ENCODE measurements around the gene CASZ1. TPM values are rescaled to one million over a fixed set of nuclear protein-coding genes. Genes with fewer than 3 reads are reported as not detected.

Gene CASZ1
- total RNA-seq, 1 experiment from 2014 or later = 12.6 TPM

DNA sequence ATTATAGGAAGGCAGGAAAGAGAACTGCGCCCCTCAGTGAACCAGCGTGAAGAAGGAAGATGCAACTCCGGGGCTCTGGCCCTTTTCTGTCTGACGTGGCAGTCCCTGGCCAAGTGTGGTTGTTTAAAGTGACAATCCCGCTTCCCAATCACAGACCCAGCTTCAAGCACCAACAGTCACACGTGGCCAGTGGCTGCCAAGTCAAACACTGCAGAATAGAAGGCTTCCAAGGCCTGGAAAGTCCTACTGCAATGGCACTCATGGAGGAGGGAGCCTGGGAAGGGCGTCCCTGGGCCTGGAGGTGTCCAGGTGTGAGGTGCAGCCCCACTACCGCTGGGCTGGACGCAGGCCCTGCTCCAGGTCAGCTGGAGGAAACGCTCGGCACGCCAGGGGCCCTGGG is 143.8 kb downstream of the CASZ1 start:
- Mint-ChIP-seq H3K9me3 (ENCODE audit: low read depth, unreplicated experiment) (no peaks in the 10 kb centered on the region), H3K36me3 (ENCODE audit: insufficient read depth, unreplicated experiment) (peaks cover 3% of the 10 kb centered on the region), H3K27me3 (ENCODE audit: unreplicated experiment) (no peaks in the 10 kb centered on the region), H3K4me1 (ENCODE audit: low read depth, unreplicated experiment) (no peaks in the 10 kb centered on the region), H3K27ac (ENCODE audit: unreplicated experiment) (no peak overlapping the region), H3K4me3 (ENCODE audit: low read depth, unreplicated experiment) (no peak overlapping the region)
- intact Hi-C loops (cut with micrococcal nuclease; ENCODE audit: unreplicated experiment) = no loop called here
- no peak for TF ChIP-seq CTCF (IDR thresholded peaks at IDR 0.05; ENCODE audit: unreplicated experiment)
- no TSS peak for BruUV-seq (replicated peaks)
- CTCF ChIA-PET = no interaction called here
- DNase-seq = no peak

DNA sequence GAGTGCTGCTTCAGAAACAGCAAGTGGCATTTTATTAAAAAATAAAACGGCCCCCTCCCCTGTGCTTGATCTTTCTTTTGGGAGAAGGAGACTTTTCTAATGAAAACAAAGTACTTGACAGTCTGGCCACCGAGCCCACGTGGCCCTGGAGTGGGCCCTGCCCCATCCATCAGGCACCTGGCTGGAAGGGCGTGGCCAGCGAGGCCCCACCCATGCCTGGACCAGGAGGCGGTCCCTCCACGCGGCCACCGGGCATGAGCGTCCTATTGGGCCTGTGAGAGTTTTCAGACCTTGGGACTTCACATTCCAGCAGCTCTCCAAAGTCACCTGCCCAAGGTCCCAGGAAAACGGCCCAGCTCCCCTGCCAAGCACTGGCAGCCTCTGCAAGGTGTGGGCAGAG is 144.7 kb downstream of the CASZ1 start:
- Mint-ChIP-seq H3K27ac (ENCODE audit: unreplicated experiment) (no peak overlapping the region), H3K4me3 (ENCODE audit: low read depth, unreplicated experiment) (no peak overlapping the region), H3K4me1 (ENCODE audit: low read depth, unreplicated experiment) (no peaks in the 10 kb centered on the region), H3K36me3 (ENCODE audit: insufficient read depth, unreplicated experiment) (peaks cover 3% of the 10 kb centered on the region), H3K27me3 (ENCODE audit: unreplicated experiment) (no peaks in the 10 kb centered on the region), H3K9me3 (ENCODE audit: low read depth, unreplicated experiment) (no peaks in the 10 kb centered on the region)
- BruUV-seq (replicated peaks) = no TSS peak
- CTCF ChIA-PET = no interaction called here
- intact Hi-C loops (cut with micrococcal nuclease; ENCODE audit: unreplicated experiment) = no loop called here
- DNase-seq = no peak
- TF ChIP-seq CTCF (IDR thresholded peaks at IDR 0.05; ENCODE audit: unreplicated experiment) = no peak

GRCh38 chr1:10651389-10651766 is 145.1 kb downstream of the CASZ1 start:
- no peak for DNase-seq
- CTCF ChIA-PET = no interaction called here

GRCh38 chr1:10650556-10651388 is 145.7 kb downstream of the CASZ1 start:
- BruUV-seq (replicated peaks) = no TSS peak
- no peak for DNase-seq
- Mint-ChIP-seq H3K4me1 (ENCODE audit: low read depth, unreplicated experiment) (no peaks in the 10 kb centered on the region), H3K9me3 (ENCODE audit: low read depth, unreplicated experiment) (no peaks in the 10 kb centered on the region), H3K4me3 (ENCODE audit: low read depth, unreplicated experiment) (no peak overlapping the region), H3K27ac (ENCODE audit: unreplicated experiment) (no peak overlapping the region), H3K36me3 (ENCODE audit: insufficient read depth, unreplicated experiment) (peaks cover 3% of the 10 kb centered on the region), H3K27me3 (ENCODE audit: unreplicated experiment) (no peaks in the 10 kb centered on the region)
- TF ChIP-seq CTCF (IDR thresholded peaks at IDR 0.05; ENCODE audit: unreplicated experiment) = no peak
- intact Hi-C loops (cut with micrococcal nuclease; ENCODE audit: unreplicated experiment) = no loop called here
- CTCF ChIA-PET = no interaction called here

More at GRCh38 chr1:10651389-10651766, 145.1 kb downstream of the CASZ1 start:
- peaks cover 3% of the 10 kb centered on the region for H3K36me3 Mint-ChIP-seq (ENCODE audit: insufficient read depth, unreplicated experiment)
- H3K9me3 Mint-ChIP-seq (ENCODE audit: low read depth, unreplicated experiment) = no peaks in the 10 kb centered on the region
- H3K4me3 Mint-ChIP-seq (ENCODE audit: low read depth, unreplicated experiment) = no peak overlapping the region
- no peaks in the 10 kb centered on the region for H3K4me1 Mint-ChIP-seq (ENCODE audit: low read depth, unreplicated experiment)
- intact Hi-C loops (cut with micrococcal nuclease; ENCODE audit: unreplicated experiment) = no loop called here
- no peaks in the 10 kb centered on the region for H3K27me3 Mint-ChIP-seq (ENCODE audit: unreplicated experiment)
- BruUV-seq (replicated peaks) = no TSS peak
- TF ChIP-seq CTCF (IDR thresholded peaks at IDR 0.05; ENCODE audit: unreplicated experiment) = no peak
- H3K27ac Mint-ChIP-seq (ENCODE audit: unreplicated experiment) = no peak overlapping the region
